Esophagus squamous epithelium (tissue), 5 donors: ENCODE data around the gene DOK5. TPM values are rescaled to one million over a fixed set of nuclear protein-coding genes. Genes with fewer than 3 reads are reported as not detected.

ENCODE experiments used
- DNase-seq: peaks from one replicate; lab custom pipeline; 2025; lab: John Stamatoyannopoulos, UW
- H3K27ac ChIP-seq, 4 donors: fragments of 200-600 bp; sonication (generic); one replicate each; pipeline ENCODE4 v1.5.1; 2016 to 2019; ENCODE audit warnings: mild to moderate bottlenecking in 1 of 4
- H3K27me3 ChIP-seq, 4 donors: fragments of 200-600 bp; sonication (generic); 1 replicate in 3 of 4; 2 replicates in 1 of 4; pipeline versions ENCODE4 v1.5.1 to v1.6.0; 2017 to 2021; ENCODE audit warnings: antibody characterized with exemption in 1 of 4
- H3K36me3 ChIP-seq, 3 donors: fragments of 200-600 bp; sonication (generic); one replicate each; pipeline ENCODE4 v1.5.1; 2016 to 2019
- H3K4me1 ChIP-seq, 3 donors: fragments of 200-600 bp; sonication (generic); one replicate each; pipeline ENCODE4 v1.5.1; 2017 to 2019
- H3K4me3 ChIP-seq, 4 donors: fragments of 200-600 bp; sonication (generic); 1 replicate in 3 of 4; 2 replicates in 1 of 4; pipeline ENCODE4 v1.5.1; 2016 to 2019; ENCODE audit warnings: mild to moderate bottlenecking in 2 of 4, moderate library complexity in 1 of 4
- H3K9me3 ChIP-seq, 3 donors: fragments of 200-600 bp; sonication (generic); one replicate each; pipeline ENCODE4 v1.5.1; 2016 to 2019
- POLR2A ChIP-seq, 4 donors: fragments of 450-650 bp; IDR thresholded peaks; one replicate each; pipeline ENCODE4 v1.6.1; 2017; ENCODE audit warnings: antibody characterized with exemption in 4 of 4, mild to moderate bottlenecking in 4 of 4, moderate library complexity in 3 of 4
- WGBS, 2 donors: methylation state at CpG; one replicate each; pipeline ENCODE4 v1.1.5; 2018; 5-methylcytosine and 5-hydroxymethylcytosine counted together
- intact Hi-C: fragments of 100-400 bp; cut with DNase I; formaldehyde crosslinking; loops from one replicate; pipeline ENCODE4 v1.15.0; 2022
- total RNA-seq, 4 donors: library from RNA; depleted of rRNA; stranded (reverse); fragments of >200 nt; gene quantifications; one replicate each; pipeline ENCODE4 v1.1.0, GENCODE V29; 2016
- TF ChIP-seq, protein P1 (sequence below), 6 experiments: fragments of 450-650 bp in 4 of 6; fragments of 200-600 bp in 2 of 6; sonication (generic) in 2 of 6; IDR thresholded peaks; one replicate each; pipeline ENCODE4 v1.5.1; 2016 to 2019; ENCODE audit warnings: antibody characterized with exemption in 6 of 6, mild to moderate bottlenecking in 4 of 6, moderate library complexity in 4 of 6
- donor health status: DM: yes; HTN: yes; CAD: no.

DOK5 gene
- total RNA-seq, 4 donors from 2014 or later, result 0.38 to 1.3 TPM; not detected in 2

DNA sequence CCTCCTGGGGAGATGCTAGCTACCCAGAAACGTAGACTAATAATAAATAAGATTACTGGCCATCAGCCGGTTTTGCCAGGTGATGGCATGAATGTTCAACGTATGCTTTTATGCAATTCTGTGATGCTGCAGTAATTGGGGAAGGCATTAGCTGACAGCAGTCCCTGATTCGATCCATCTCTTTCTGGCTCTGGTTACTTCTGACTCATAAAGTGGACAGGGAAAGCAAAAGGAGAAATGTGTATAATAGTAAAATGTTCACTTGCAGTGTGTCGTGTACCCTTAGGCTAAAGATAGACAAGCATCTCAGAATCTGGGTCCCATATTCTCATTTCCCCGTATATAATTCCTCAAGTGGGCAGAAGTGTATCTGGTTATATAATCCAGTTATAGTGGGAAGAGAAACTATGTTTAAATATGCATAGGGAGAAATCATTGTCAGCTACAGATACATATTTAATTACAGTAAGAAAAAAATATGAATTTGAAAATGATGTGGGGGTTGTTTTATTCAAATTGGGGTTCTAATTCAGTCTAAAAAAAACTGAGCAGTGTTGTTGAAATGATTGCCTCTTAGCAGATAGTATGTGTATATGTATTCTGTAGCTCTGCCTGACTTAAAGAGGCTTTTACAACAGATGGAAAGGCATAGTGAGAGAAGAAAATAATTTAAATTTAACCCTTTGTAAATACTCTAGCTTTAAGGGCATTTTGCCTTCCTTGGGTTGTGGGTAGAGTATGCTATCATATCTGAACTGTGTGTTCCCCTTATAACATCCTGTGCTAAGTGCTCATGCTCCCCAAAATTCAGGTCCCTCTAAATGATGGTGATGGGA lies 40.6 kb downstream of the DOK5 start:
- intact Hi-C loops, result no loop called here
- Histone ChIP-seq H3K36me3 (no peaks in the 10 kb centered on the region), H3K9me3 (no peaks in the 10 kb centered on the region), H3K4me3 (no peak overlapping the region), H3K4me1 (no peaks in the 10 kb centered on the region), H3K27me3 (no peaks in the 10 kb centered on the region), H3K27ac (no peak overlapping the region)
- DNase-seq, result no peak
- WGBS, 2 donors, result 59 to 81% methylated on average over 6 of the region's 6 CpGs
- TF ChIP-seq, protein P1, sequence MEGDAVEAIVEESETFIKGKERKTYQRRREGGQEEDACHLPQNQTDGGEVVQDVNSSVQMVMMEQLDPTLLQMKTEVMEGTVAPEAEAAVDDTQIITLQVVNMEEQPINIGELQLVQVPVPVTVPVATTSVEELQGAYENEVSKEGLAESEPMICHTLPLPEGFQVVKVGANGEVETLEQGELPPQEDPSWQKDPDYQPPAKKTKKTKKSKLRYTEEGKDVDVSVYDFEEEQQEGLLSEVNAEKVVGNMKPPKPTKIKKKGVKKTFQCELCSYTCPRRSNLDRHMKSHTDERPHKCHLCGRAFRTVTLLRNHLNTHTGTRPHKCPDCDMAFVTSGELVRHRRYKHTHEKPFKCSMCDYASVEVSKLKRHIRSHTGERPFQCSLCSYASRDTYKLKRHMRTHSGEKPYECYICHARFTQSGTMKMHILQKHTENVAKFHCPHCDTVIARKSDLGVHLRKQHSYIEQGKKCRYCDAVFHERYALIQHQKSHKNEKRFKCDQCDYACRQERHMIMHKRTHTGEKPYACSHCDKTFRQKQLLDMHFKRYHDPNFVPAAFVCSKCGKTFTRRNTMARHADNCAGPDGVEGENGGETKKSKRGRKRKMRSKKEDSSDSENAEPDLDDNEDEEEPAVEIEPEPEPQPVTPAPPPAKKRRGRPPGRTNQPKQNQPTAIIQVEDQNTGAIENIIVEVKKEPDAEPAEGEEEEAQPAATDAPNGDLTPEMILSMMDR (IDR thresholded peaks at IDR 0.05), result no peak
- TF ChIP-seq POLR2A (IDR thresholded peaks at IDR 0.05), result no peak

GRCh38 chr20:54517241-54517975 lies 42.0 kb downstream of the DOK5 start:
- no peak for TF ChIP-seq POLR2A (IDR thresholded peaks at IDR 0.05)
- TF ChIP-seq, protein P1 (IDR thresholded peaks at IDR 0.05), result no peak
- H3K9me3 ChIP-seq, result no peaks in the 10 kb centered on the region
- intact Hi-C loops, result no loop called here
- no peak overlapping the region for H3K4me3 ChIP-seq
- H3K27ac ChIP-seq, result no peak overlapping the region
- 77 to 80% methylated on average over 4 of the region's 4 CpGs for WGBS, 2 donors
- H3K36me3 ChIP-seq, result no peaks in the 10 kb centered on the region
- H3K27me3 ChIP-seq, result no peaks in the 10 kb centered on the region
- no peak for DNase-seq
- H3K4me1 ChIP-seq, result no peaks in the 10 kb centered on the region

GRCh38 chr20:54524849-54525248 lies 49.5 kb downstream of the DOK5 start:
- DNase-seq, result no peak
- Histone ChIP-seq H3K27ac (no peak overlapping the region), H3K4me1 (no peaks in the 10 kb centered on the region), H3K27me3 (no peaks in the 10 kb centered on the region), H3K9me3 (no peaks in the 10 kb centered on the region), H3K4me3 (no peak overlapping the region), H3K36me3 (no peaks in the 10 kb centered on the region)
- intact Hi-C loops, result no loop called here
- WGBS, 2 donors, result 87 to 88% methylated on average over 3 of the region's 3 CpGs
- TF ChIP-seq, protein P1 (IDR thresholded peaks at IDR 0.05), result no peak
- TF ChIP-seq POLR2A (IDR thresholded peaks at IDR 0.05), result no peak

DNA sequence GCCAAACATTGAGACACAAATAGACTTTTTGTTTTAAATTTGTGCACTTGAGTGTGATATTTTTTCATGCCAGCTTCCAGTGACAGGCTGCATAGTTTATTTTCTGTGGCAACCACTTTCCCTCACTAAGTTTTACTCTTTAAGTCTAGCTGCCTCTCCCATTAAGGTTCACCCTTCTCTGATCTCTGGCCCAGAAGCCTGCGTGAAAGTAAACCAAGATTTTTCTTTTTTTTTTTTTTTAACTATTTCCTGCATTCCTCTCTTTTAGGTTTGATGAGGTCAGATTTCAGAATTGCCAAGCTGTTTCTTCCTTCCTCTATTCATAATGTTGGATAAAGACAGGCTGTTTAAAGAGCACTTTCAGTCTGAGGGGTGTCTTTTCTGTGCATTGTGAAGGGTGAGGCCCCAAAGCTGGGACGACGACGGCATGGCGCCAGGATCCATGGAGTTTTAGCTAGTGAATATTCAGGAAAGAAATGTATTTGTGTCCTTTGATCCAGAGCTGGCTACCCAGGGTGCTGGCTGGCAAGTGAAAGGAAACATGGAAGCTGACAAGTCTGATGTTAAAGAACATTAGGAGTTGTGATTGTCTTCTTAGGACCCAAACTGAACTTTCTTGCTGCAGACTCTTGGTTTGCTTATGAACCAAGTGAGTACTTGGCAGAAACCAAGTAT lies 50.7 kb downstream of the DOK5 start:
- Histone ChIP-seq H3K4me3 (no peak overlapping the region), H3K27ac (no peak overlapping the region), H3K27me3 (no peaks in the 10 kb centered on the region), H3K9me3 (peaks cover 0 to 3% (median 0%) of the 10 kb centered on the region in 3 donors), H3K4me1 (no peaks in the 10 kb centered on the region), H3K36me3 (no peaks in the 10 kb centered on the region)
- DNase-seq, result no peak
- intact Hi-C loops, result no loop called here
- TF ChIP-seq POLR2A (IDR thresholded peaks at IDR 0.05), result no peak
- TF ChIP-seq, protein P1 (IDR thresholded peaks at IDR 0.05), result no peak
- WGBS, 2 donors, result 56 to 57% methylated on average over 5 of the region's 5 CpGs
